HL-60 (cell line): ENCODE data around the gene SEH1L.

Source experiments
- DNase-seq, 2 experiments: peaks; one replicate each; pipeline ENCODE4 v3.0.0-alpha.2; 2010 to 2020; ENCODE audit warnings: low read depth in 1 of 2, low spot score in 1 of 2
- H3K27ac ChIP-seq: fragments of 250-450 bp; sonication (Bioruptor Pico); replicated peaks from 2 replicates; pipeline ENCODE4 v1.5.1; 2020; ENCODE audit warnings: mild to moderate bottlenecking, moderate library complexity
- H3K27me3 ChIP-seq: fragments of 250-450 bp; sonication (Bioruptor Pico); 2 replicates; pipeline ENCODE4 v1.5.1; 2021; ENCODE audit warnings: mild to moderate bottlenecking, moderate library complexity; ENCODE audit not compliant: insufficient read depth, poor library complexity, severe bottlenecking
- H3K4me3 ChIP-seq: replicated peaks from 2 replicates; pipeline ENCODE4 v1.5.1; 2011; ENCODE audit warnings: mild to moderate bottlenecking, control low read depth, low read length; ENCODE audit not compliant: insufficient read depth
- CTCF ChIP-seq: IDR thresholded peaks from one replicate; pipeline ENCODE4 v1.5.1; 2011; ENCODE audit warnings: low read length, control low read depth, inconsistent platforms; ENCODE audit not compliant: insufficient read depth
- GABPA ChIP-seq: IDR thresholded peaks from 2 replicates; pipeline ENCODE4 v1.6.1; 2012; ENCODE audit warnings: low read depth
- POLR2AphosphoS5 ChIP-seq: IDR thresholded peaks from 2 replicates; pipeline ENCODE4 v1.6.1; 2012; ENCODE audit warnings: low read depth
- SPI1 ChIP-seq: IDR thresholded peaks from 2 replicates; pipeline ENCODE4 v1.6.1; 2012; ENCODE audit warnings: low read depth, mild to moderate bottlenecking, borderline replicate concordance
- TF ChIP-seq, protein P1 (sequence below): IDR thresholded peaks from 2 replicates; pipeline ENCODE4 v1.6.1; 2012; ENCODE audit warnings: low read depth; ENCODE audit not compliant: insufficient replicate concordance

Gene SEH1L

GRCh38 chr18:13022644-13023043 is 74.8 kb downstream of the SEH1L start:
- Histone ChIP-seq H3K4me3 (no peak overlapping the region), H3K27ac (no peak overlapping the region), H3K27me3 (no peaks in the 10 kb centered on the region)
- no peak for DNase-seq
- TF ChIP-seq CTCF = no peak
- no peak for TF ChIP-seq SPI1
- no peak for TF ChIP-seq GABPA
- no peak for TF ChIP-seq POLR2AphosphoS5
- TF ChIP-seq, protein P1, sequence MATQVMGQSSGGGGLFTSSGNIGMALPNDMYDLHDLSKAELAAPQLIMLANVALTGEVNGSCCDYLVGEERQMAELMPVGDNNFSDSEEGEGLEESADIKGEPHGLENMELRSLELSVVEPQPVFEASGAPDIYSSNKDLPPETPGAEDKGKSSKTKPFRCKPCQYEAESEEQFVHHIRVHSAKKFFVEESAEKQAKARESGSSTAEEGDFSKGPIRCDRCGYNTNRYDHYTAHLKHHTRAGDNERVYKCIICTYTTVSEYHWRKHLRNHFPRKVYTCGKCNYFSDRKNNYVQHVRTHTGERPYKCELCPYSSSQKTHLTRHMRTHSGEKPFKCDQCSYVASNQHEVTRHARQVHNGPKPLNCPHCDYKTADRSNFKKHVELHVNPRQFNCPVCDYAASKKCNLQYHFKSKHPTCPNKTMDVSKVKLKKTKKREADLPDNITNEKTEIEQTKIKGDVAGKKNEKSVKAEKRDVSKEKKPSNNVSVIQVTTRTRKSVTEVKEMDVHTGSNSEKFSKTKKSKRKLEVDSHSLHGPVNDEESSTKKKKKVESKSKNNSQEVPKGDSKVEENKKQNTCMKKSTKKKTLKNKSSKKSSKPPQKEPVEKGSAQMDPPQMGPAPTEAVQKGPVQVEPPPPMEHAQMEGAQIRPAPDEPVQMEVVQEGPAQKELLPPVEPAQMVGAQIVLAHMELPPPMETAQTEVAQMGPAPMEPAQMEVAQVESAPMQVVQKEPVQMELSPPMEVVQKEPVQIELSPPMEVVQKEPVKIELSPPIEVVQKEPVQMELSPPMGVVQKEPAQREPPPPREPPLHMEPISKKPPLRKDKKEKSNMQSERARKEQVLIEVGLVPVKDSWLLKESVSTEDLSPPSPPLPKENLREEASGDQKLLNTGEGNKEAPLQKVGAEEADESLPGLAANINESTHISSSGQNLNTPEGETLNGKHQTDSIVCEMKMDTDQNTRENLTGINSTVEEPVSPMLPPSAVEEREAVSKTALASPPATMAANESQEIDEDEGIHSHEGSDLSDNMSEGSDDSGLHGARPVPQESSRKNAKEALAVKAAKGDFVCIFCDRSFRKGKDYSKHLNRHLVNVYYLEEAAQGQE = no peak

- no peaks in the 10 kb centered on the region for H3K27me3 ChIP-seq
- no peak overlapping the region for H3K27ac ChIP-seq
- TF ChIP-seq CTCF (no peak), SPI1 (no peak), GABPA (no peak)
- TF ChIP-seq, protein P1 = no peak
- no peak overlapping the region for H3K4me3 ChIP-seq
- no peak for DNase-seq
These were observed 77.4 kb downstream of the SEH1L start for GRCh38 chr18:13025233-13025632.

- Histone ChIP-seq H3K27ac (no peak overlapping the region), H3K27me3 (no peaks in the 10 kb centered on the region), H3K4me3 (no peak overlapping the region)
- TF ChIP-seq POLR2AphosphoS5 (no peak), GABPA (no peak), CTCF (no peak), SPI1 (no peak)
- TF ChIP-seq, protein P1 = no peak
- no peak for DNase-seq
These were observed 78.9 kb downstream of the SEH1L start for GRCh38 chr18:13026583-13027270.
